PC-3 (cell line): ENCODE data around the gene CYBC1. TPM values are rescaled to one million over a fixed set of nuclear protein-coding genes. Genes with fewer than 3 reads are reported as not detected.

Source experiments
- ATAC-seq: fragments of 200-7000 bp; cut with Tn5 transposase; 2 replicates; pipeline ENCODE4 v1.9.1; 2020; ENCODE audit warnings: mild to moderate bottlenecking, moderate library complexity
- BruUV-seq: library from RNA; stranded (reverse); fragments of 400-500 nt; replicated peaks from 2 replicates; lab custom pipeline; 2021; lab: Mats Ljungman, UMichigan
- CTCF ChIA-PET: fragments of 300-600 bp; sonication (Branson Sonifier 250); formaldehyde crosslinking; loops from one replicate; lab custom pipeline; 2022; ENCODE audit warnings: antibody characterized with exemption; lab: Charles Lee
- POLR2A ChIA-PET: fragments of 300-600 bp; sonication (Branson Sonifier 250); formaldehyde crosslinking; loops from one replicate; lab custom pipeline; 2022; ENCODE audit warnings: antibody characterized with exemption; ENCODE audit not compliant: unreplicated experiment; lab: Charles Lee
- DNase-seq: peaks from one replicate; pipeline ENCODE4 v3.0.0-alpha.2; 2015
- H2AFZ ChIP-seq: fragments of 300-600 bp; sonication (generic); 2 replicates; pipeline ENCODE4 v1.6.0; 2016; ENCODE audit warnings: antibody characterized with exemption, low read length
- H3F3A ChIP-seq: fragments of 300-600 bp; sonication (generic); one replicate; pipeline ENCODE4 v1.6.0; 2017; ENCODE audit warnings: antibody characterized with exemption, low read length, control low read depth, mild to moderate bottlenecking; ENCODE audit not compliant: unreplicated experiment
- H3K27ac ChIP-seq: fragments of 300-600 bp; sonication (generic); 2 replicates; pipeline ENCODE4 v1.5.1; 2016; ENCODE audit warnings: mild to moderate bottlenecking, low read length
- H3K27me3 ChIP-seq: fragments of 300-600 bp; sonication (generic); 2 replicates; pipeline ENCODE4 v1.6.1; 2016; ENCODE audit warnings: low read length, mixed read lengths
- H3K36me3 ChIP-seq: fragments of 300-600 bp; sonication (generic); 2 replicates; pipeline ENCODE4 v1.6.1; 2016; ENCODE audit warnings: low read depth, mixed run types, low read length, mixed read lengths
- H3K4me1 ChIP-seq: fragments of 300-600 bp; sonication (generic); 2 replicates; pipeline ENCODE4 v1.5.1; 2016; ENCODE audit warnings: low read length; ENCODE audit not compliant: insufficient read depth
- H3K4me2 ChIP-seq: fragments of 300-600 bp; sonication (generic); 2 replicates; pipeline ENCODE4 v1.6.0; 2016; ENCODE audit warnings: low read length
- H3K4me3 ChIP-seq: fragments of 300-600 bp; sonication (generic); 2 replicates; pipeline ENCODE4 v1.5.1; 2016; ENCODE audit warnings: mild to moderate bottlenecking, low read length, mixed read lengths
- H3K79me2 ChIP-seq: fragments of 300-600 bp; sonication (generic); 2 replicates; pipeline ENCODE4 v1.6.1; 2017; ENCODE audit warnings: low read length, mixed read lengths
- H3K9ac ChIP-seq: fragments of 300-600 bp; sonication (generic); 2 replicates; pipeline ENCODE4 v1.6.0; 2016; ENCODE audit warnings: mild to moderate bottlenecking, low read length
- H3K9me2 ChIP-seq: fragments of 300-600 bp; sonication (generic); replicated peaks from 2 replicates; pipeline ENCODE4 v1.6.1; 2016; ENCODE audit warnings: mixed run types, low read length, mixed read lengths
- H3K9me3 ChIP-seq: fragments of 300-600 bp; sonication (generic); 2 replicates; pipeline ENCODE4 v1.6.1; 2016; ENCODE audit warnings: low read length, mixed read lengths
- H4K20me1 ChIP-seq: fragments of 300-600 bp; sonication (generic); 2 replicates; pipeline ENCODE4 v1.6.1; 2016; ENCODE audit warnings: low read length, mixed read lengths
- EZH2 ChIP-seq: fragments of 300-600 bp; sonication (generic); IDR thresholded peaks from one replicate; pipeline ENCODE4 v1.6.1; 2017; ENCODE audit warnings: antibody characterized with exemption, mild to moderate bottlenecking, low read length; ENCODE audit not compliant: unreplicated experiment
- EZH2phosphoT487 ChIP-seq: fragments of 300-600 bp; sonication (generic); IDR thresholded peaks from 2 replicates; pipeline ENCODE4 v1.6.1; 2018; ENCODE audit warnings: mild to moderate bottlenecking, antibody characterized with exemption, low read length, borderline replicate concordance
- intact Hi-C: fragments of 100-400 bp; cut with micrococcal nuclease; formaldehyde crosslinking; loops from 2 replicates; pipeline ENCODE4 v1.9.0; 2023
- total RNA-seq: library from RNA; depleted of rRNA; stranded (reverse); fragments of >200 nt; gene quantifications from 2 replicates; pipeline ENCODE4 v1.2.3, GENCODE V29; 2014
- TF ChIP-seq, protein P1 (sequence below): fragments of 300-600 bp; sonication (generic); conservative IDR thresholded peaks from 2 replicates; pipeline ENCODE4 v1.5.1; 2017; ENCODE audit warnings: antibody characterized with exemption, low read depth, mild to moderate bottlenecking, low read length

CYBC1 gene
- total RNA-seq, 1 experiment from 2014 or later = 77.2 TPM

DNA sequence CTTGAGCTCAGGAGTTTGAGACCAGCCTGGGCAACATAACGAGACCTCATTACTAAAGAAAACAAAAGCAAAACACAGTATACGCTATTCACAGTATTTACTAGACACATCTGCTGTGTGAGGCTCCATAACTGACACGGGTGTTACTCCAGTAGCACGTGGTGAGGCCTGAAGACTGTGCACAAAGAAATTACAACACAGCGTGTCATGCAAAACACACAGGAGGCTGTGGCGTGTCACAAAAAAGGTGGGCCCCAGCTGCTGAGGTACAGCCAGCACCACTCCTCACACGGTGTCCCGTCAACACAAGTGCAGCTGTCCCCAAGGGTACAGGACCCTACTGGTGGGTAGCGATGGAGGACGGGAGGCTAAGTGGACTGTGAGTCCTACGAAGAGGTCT lies 2.7 kb downstream of the CYBC1 start:
- no peaks in the 10 kb centered on the region for H4K20me1 ChIP-seq
- H3K4me3 ChIP-seq = no peak overlapping the region
- H3K9me2 ChIP-seq = no peaks in the 10 kb centered on the region
- ChIA-PET POLR2A (no interaction called here), CTCF (no interaction called here)
- H3K27me3 ChIP-seq = no peaks in the 10 kb centered on the region
- DNase-seq (no peak), ATAC-seq (no peak)
- H3K4me1 ChIP-seq = peaks cover 14% of the 10 kb centered on the region
- no TSS peak for BruUV-seq
- TF ChIP-seq, protein P1, sequence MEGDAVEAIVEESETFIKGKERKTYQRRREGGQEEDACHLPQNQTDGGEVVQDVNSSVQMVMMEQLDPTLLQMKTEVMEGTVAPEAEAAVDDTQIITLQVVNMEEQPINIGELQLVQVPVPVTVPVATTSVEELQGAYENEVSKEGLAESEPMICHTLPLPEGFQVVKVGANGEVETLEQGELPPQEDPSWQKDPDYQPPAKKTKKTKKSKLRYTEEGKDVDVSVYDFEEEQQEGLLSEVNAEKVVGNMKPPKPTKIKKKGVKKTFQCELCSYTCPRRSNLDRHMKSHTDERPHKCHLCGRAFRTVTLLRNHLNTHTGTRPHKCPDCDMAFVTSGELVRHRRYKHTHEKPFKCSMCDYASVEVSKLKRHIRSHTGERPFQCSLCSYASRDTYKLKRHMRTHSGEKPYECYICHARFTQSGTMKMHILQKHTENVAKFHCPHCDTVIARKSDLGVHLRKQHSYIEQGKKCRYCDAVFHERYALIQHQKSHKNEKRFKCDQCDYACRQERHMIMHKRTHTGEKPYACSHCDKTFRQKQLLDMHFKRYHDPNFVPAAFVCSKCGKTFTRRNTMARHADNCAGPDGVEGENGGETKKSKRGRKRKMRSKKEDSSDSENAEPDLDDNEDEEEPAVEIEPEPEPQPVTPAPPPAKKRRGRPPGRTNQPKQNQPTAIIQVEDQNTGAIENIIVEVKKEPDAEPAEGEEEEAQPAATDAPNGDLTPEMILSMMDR = no peak
- H3K9ac ChIP-seq = no peak overlapping the region
- H3K4me2 ChIP-seq = no peak overlapping the region
- peaks cover 15% of the 10 kb centered on the region for H3K79me2 ChIP-seq
- no peak overlapping the region for H3K27ac ChIP-seq
- intact Hi-C loops = no loop called here
- H2AFZ ChIP-seq = no peak overlapping the region
- no peaks in the 10 kb centered on the region for H3F3A ChIP-seq
- no peaks in the 10 kb centered on the region for H3K36me3 ChIP-seq
- H3K9me3 ChIP-seq = no peaks in the 10 kb centered on the region

DNA sequence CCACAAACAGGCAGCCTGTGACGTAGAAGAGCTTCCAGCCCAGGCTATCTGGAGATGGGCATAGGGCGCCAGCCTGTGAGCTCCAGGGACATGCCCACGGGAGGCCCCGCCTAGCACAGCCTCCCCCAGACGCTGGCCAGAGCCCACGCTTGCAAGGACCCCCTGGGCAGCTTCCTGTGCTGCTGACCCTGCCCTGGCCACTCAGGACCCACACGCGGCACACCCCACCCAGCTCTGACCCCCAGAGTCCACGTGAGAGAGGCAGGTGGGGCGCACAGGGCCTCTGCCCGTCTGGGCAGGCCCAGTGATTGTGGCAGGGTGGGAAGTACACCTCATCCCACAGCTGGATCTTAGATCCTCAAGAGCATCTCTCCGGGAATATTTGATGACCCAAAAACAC lies 3.9 kb downstream of the CYBC1 start:
- no peak overlapping the region for H2AFZ ChIP-seq
- POLR2A ChIA-PET = interaction anchor here (0.6 kb wide), 1 partner anchor 36 kb away, joined by 19 read pairs; no protein-coding TSS in a partner anchor
- ATAC-seq (no peak), DNase-seq (no peak)
- no peaks in the 10 kb centered on the region for H3K9me2 ChIP-seq
- CTCF ChIA-PET = no interaction called here
- no peak overlapping the region for H3K4me2 ChIP-seq
- H3K4me3 ChIP-seq = no peak overlapping the region
- intact Hi-C loops = no loop called here
- no TSS peak for BruUV-seq
- H3K27ac ChIP-seq = no peak overlapping the region
- H3K27me3 ChIP-seq = no peaks in the 10 kb centered on the region
- TF ChIP-seq, protein P1 = no peak
- TF ChIP-seq EZH2phosphoT487 (no peak), EZH2 (no peak)
- no peaks in the 10 kb centered on the region for H3K9me3 ChIP-seq
- peaks cover 15% of the 10 kb centered on the region for H3K79me2 ChIP-seq
- no peak overlapping the region for H3K9ac ChIP-seq
- H3F3A ChIP-seq = no peaks in the 10 kb centered on the region
- peaks cover 14% of the 10 kb centered on the region for H3K4me1 ChIP-seq
- no peaks in the 10 kb centered on the region for H4K20me1 ChIP-seq
- H3K36me3 ChIP-seq = no peaks in the 10 kb centered on the region

- CTCF ChIA-PET = no interaction called here
- H3K27me3 ChIP-seq = no peaks in the 10 kb centered on the region
Observed at GRCh38 chr17:82446124-82446523, 4.4 kb downstream of the CYBC1 start.

More at GRCh38 chr17:82446124-82446523, 4.4 kb downstream of the CYBC1 start:
- Histone ChIP-seq H3K9me2 (no peaks in the 10 kb centered on the region), H3K9ac (no peak overlapping the region), H3F3A (no peaks in the 10 kb centered on the region), H3K4me3 (no peak overlapping the region), H2AFZ (no peak overlapping the region), H3K36me3 (no peaks in the 10 kb centered on the region), H3K9me3 (no peaks in the 10 kb centered on the region), H3K4me1 (peaks cover 11% of the 10 kb centered on the region), H3K79me2 (peaks cover 15% of the 10 kb centered on the region), H3K4me2 (no peak overlapping the region), H4K20me1 (no peaks in the 10 kb centered on the region), H3K27ac (no peak overlapping the region)
- DNase-seq = no peak
- TF ChIP-seq EZH2 (no peak), EZH2phosphoT487 (no peak)
- TF ChIP-seq, protein P1 = no peak
- intact Hi-C loops = no loop called here
- POLR2A ChIA-PET = interaction anchor here (0.6 kb wide), 1 partner anchor 36 kb away, joined by 19 read pairs; no protein-coding TSS in a partner anchor
- BruUV-seq = no TSS peak
- ATAC-seq = no peak
